ENCODE measurements around the gene TTR.

The TTR gene

DNA sequence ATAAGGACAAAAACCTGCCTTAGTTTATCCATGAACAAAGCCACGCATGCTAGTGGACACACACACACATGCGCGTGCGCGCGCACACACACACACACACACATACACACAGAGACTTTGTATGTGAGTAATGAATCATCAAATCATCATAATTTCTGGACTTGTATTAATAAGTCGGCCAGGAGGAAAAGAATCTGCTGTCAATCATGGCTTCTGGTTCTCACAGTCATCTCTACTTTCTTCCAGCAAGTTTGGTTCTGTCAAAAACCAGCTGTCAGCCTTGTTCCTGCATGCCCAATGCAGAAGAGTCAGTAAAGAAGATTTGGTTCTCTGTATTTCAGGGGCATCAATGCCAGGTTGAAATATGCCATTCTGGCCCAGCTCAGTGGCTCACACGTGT, 1.1 kb upstream of the TTR start:
- no peak overlapping the region for H3K27ac ChIP-seq
- H3K36me3 ChIP-seq (replicated peaks), result no peaks in the 10 kb centered on the region
- TF ChIP-seq, protein P1, sequence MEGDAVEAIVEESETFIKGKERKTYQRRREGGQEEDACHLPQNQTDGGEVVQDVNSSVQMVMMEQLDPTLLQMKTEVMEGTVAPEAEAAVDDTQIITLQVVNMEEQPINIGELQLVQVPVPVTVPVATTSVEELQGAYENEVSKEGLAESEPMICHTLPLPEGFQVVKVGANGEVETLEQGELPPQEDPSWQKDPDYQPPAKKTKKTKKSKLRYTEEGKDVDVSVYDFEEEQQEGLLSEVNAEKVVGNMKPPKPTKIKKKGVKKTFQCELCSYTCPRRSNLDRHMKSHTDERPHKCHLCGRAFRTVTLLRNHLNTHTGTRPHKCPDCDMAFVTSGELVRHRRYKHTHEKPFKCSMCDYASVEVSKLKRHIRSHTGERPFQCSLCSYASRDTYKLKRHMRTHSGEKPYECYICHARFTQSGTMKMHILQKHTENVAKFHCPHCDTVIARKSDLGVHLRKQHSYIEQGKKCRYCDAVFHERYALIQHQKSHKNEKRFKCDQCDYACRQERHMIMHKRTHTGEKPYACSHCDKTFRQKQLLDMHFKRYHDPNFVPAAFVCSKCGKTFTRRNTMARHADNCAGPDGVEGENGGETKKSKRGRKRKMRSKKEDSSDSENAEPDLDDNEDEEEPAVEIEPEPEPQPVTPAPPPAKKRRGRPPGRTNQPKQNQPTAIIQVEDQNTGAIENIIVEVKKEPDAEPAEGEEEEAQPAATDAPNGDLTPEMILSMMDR (IDR thresholded peaks at IDR 0.05; ENCODE audit: low read depth, low read length, missing control alignments), result no peak
- no peaks in the 10 kb centered on the region for H3K27me3 ChIP-seq (replicated peaks)
- no peak for DNase-seq
- in situ Hi-C loops (cut with HindIII; ENCODE audit: low pct_ligation_motif_present, low sequenced_read_pairs), result no loop called here
- no peak overlapping the region for H3K4me3 ChIP-seq (ENCODE audit: low read depth, low read length)

DNA sequence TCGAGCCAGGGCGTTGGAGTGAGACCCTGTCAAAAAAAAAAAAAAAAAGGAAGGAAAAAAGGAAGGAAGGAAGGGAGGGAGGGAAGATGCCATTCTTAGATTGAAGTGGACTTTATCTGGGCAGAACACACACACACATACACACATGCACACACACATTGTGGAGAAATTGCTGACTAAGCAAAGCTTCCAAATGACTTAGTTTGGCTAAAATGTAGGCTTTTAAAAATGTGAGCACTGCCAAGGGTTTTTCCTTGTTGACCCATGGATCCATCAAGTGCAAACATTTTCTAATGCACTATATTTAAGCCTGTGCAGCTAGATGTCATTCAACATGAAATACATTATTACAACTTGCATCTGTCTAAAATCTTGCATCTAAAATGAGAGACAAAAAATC, 564 bp upstream of the TTR start:
- Histone ChIP-seq H3K36me3 (replicated peaks) (no peaks in the 10 kb centered on the region), H3K4me3 (ENCODE audit: low read depth, low read length) (no peak overlapping the region), H3K27ac (no peak overlapping the region), H3K27me3 (replicated peaks) (no peaks in the 10 kb centered on the region)
- in situ Hi-C loops (cut with HindIII; ENCODE audit: low pct_ligation_motif_present, low sequenced_read_pairs), result no loop called here
- TF ChIP-seq, protein P1 (IDR thresholded peaks at IDR 0.05; ENCODE audit: low read depth, low read length, missing control alignments), result no peak
- no peak for DNase-seq

DNA sequence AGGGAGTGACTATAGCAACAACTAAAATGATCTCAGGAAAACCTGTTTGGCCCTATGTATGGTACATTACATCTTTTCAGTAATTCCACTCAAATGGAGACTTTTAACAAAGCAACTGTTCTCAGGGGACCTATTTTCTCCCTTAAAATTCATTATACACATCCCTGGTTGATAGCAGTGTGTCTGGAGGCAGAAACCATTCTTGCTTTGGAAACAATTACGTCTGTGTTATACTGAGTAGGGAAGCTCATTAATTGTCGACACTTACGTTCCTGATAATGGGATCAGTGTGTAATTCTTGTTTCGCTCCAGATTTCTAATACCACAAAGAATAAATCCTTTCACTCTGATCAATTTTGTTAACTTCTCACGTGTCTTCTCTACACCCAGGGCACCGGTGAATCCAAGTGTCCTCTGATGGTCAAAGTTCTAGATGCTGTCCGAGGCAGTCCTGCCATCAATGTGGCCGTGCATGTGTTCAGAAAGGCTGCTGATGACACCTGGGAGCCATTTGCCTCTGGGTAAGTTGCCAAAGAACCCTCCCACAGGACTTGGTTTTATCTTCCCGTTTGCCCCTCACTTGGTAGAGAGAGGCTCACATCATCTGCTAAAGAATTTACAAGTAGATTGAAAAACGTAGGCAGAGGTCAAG, 955 bp downstream of the TTR start:
- no peak for DNase-seq
- Histone ChIP-seq H3K27ac (no peak overlapping the region), H3K27me3 (replicated peaks) (no peaks in the 10 kb centered on the region), H3K4me3 (ENCODE audit: low read depth, low read length) (no peak overlapping the region), H3K36me3 (replicated peaks) (no peaks in the 10 kb centered on the region)
- in situ Hi-C loops (cut with HindIII; ENCODE audit: low pct_ligation_motif_present, low sequenced_read_pairs), result no loop called here
- TF ChIP-seq, protein P1 (IDR thresholded peaks at IDR 0.05; ENCODE audit: low read depth, low read length, missing control alignments), result no peak

GRCh38 chr18:31595121-31595771, 3.6 kb downstream of the TTR start:
- H3K36me3 ChIP-seq (replicated peaks), result no peaks in the 10 kb centered on the region
- in situ Hi-C loops (cut with HindIII; ENCODE audit: low pct_ligation_motif_present, low sequenced_read_pairs), result no loop called here

DNA sequence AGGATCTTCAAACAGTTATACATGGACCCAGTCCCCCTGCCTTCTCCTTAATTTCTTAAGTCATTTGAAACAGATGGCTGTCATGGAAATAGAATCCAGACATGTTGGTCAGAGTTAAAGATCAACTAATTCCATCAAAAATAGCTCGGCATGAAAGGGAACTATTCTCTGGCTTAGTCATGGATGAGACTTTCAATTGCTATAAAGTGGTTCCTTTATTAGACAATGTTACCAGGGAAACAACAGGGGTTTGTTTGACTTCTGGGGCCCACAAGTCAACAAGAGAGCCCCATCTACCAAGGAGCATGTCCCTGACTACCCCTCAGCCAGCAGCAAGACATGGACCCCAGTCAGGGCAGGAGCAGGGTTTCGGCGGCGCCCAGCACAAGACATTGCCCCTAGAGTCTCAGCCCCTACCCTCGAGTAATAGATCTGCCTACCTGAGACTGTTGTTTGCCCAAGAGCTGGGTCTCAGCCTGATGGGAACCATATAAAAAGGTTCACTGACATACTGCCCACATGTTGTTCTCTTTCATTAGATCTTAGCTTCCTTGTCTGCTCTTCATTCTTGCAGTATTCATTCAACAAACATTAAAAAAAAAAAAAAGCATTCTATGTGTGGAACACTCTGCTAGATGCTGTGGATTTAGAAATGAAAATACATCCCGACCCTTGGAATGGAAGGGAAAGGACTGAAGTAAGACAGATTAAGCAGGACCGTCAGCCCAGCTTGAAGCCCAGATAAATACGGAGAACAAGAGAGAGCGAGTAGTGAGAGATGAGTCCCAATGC, 4.6 kb downstream of the TTR start:
- Histone ChIP-seq H3K27ac (no peak overlapping the region), H3K4me3 (ENCODE audit: low read depth, low read length) (no peak overlapping the region), H3K36me3 (replicated peaks) (no peaks in the 10 kb centered on the region), H3K27me3 (replicated peaks) (no peaks in the 10 kb centered on the region)
- TF ChIP-seq, protein P1 (IDR thresholded peaks at IDR 0.05; ENCODE audit: low read depth, low read length, missing control alignments), result no peak
- DNase-seq, result no peak
- in situ Hi-C loops (cut with HindIII; ENCODE audit: low pct_ligation_motif_present, low sequenced_read_pairs), result no loop called here

More at GRCh38 chr18:31595121-31595771, 3.6 kb downstream of the TTR start:
- TF ChIP-seq, protein P1 (IDR thresholded peaks at IDR 0.05; ENCODE audit: low read depth, low read length, missing control alignments), result no peak
- Histone ChIP-seq H3K27ac (no peak overlapping the region), H3K4me3 (ENCODE audit: low read depth, low read length) (no peak overlapping the region), H3K27me3 (replicated peaks) (no peaks in the 10 kb centered on the region)
- no peak for DNase-seq
